Ishikawa (cell line): ENCODE data around the gene MYL6B.

Experiments
- CEBPB ChIP-seq: IDR thresholded peaks from 2 replicates; pipeline ENCODE4 v1.6.1; 2012
- CREB1 ChIP-seq: IDR thresholded peaks from 2 replicates; pipeline ENCODE4 v1.6.1; 2012; ENCODE audit warnings: low read depth
- EGR1 ChIP-seq: IDR thresholded peaks from 2 replicates; pipeline ENCODE4 v1.6.1; 2012
- EP300 ChIP-seq: IDR thresholded peaks from 2 replicates; pipeline ENCODE4 v1.6.1; 2012; ENCODE audit warnings: borderline replicate concordance
- FOXM1 ChIP-seq: IDR thresholded peaks from 2 replicates; pipeline ENCODE4 v1.6.1; 2012; ENCODE audit warnings: low read depth, borderline replicate concordance
- NFIC ChIP-seq: IDR thresholded peaks from 2 replicates; pipeline ENCODE4 v1.6.1; 2012
- RAD21 ChIP-seq: IDR thresholded peaks from 2 replicates; pipeline ENCODE4 v1.6.1; 2012; ENCODE audit warnings: low read depth
- TEAD4 ChIP-seq: IDR thresholded peaks from 2 replicates; pipeline ENCODE4 v1.6.1; 2012
- YY1 ChIP-seq: IDR thresholded peaks from 2 replicates; pipeline ENCODE4 v1.6.1; 2012; ENCODE audit warnings: low read depth
- ZBTB7A ChIP-seq: IDR thresholded peaks from 2 replicates; pipeline ENCODE4 v1.6.1; 2012; ENCODE audit warnings: low read depth
- TF ChIP-seq, protein P1 (sequence below): IDR thresholded peaks from 2 replicates; pipeline ENCODE4 v1.6.1; 2012; ENCODE audit warnings: low read depth, mild to moderate bottlenecking
- TF ChIP-seq, protein P2 (sequence below): IDR thresholded peaks from 2 replicates; pipeline ENCODE4 v1.6.1; 2012

- no peak for TF ChIP-seq RAD21
- TF ChIP-seq CREB1, result no peak
- no peak; the same call in 1 of the 2 replicates for TF ChIP-seq ZBTB7A
- TF ChIP-seq CEBPB, result no peak
- no peak for TF ChIP-seq YY1
- TF ChIP-seq EGR1, result no peak
- TF ChIP-seq TEAD4, result no peak
- TF ChIP-seq, protein P1, sequence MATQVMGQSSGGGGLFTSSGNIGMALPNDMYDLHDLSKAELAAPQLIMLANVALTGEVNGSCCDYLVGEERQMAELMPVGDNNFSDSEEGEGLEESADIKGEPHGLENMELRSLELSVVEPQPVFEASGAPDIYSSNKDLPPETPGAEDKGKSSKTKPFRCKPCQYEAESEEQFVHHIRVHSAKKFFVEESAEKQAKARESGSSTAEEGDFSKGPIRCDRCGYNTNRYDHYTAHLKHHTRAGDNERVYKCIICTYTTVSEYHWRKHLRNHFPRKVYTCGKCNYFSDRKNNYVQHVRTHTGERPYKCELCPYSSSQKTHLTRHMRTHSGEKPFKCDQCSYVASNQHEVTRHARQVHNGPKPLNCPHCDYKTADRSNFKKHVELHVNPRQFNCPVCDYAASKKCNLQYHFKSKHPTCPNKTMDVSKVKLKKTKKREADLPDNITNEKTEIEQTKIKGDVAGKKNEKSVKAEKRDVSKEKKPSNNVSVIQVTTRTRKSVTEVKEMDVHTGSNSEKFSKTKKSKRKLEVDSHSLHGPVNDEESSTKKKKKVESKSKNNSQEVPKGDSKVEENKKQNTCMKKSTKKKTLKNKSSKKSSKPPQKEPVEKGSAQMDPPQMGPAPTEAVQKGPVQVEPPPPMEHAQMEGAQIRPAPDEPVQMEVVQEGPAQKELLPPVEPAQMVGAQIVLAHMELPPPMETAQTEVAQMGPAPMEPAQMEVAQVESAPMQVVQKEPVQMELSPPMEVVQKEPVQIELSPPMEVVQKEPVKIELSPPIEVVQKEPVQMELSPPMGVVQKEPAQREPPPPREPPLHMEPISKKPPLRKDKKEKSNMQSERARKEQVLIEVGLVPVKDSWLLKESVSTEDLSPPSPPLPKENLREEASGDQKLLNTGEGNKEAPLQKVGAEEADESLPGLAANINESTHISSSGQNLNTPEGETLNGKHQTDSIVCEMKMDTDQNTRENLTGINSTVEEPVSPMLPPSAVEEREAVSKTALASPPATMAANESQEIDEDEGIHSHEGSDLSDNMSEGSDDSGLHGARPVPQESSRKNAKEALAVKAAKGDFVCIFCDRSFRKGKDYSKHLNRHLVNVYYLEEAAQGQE, result no peak
- TF ChIP-seq NFIC, result no peak
- no peak for TF ChIP-seq EP300
- TF ChIP-seq, protein P2, sequence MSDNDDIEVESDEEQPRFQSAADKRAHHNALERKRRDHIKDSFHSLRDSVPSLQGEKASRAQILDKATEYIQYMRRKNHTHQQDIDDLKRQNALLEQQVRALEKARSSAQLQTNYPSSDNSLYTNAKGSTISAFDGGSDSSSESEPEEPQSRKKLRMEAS, result peak; percentile 87
- TF ChIP-seq FOXM1, result no peak
Observed at GRCh38 chr12:56104815-56105608, 47.4 kb upstream of the MYL6B start.
